Measurements from ENCODE around the gene DZANK1. TPM values are rescaled to one million over a fixed set of nuclear protein-coding genes. Genes with fewer than 3 reads are reported as not detected.
A peak's percentile ranks its signal among the peaks of the same experiment; 100 is the strongest.
"Not testable (repeated sequence)": the region's sequence is repeated elsewhere in the genome, so short reads cannot be mapped to it uniquely, and the experiment has no call there.

DZANK1 gene
- polyA plus RNA-seq, 1 donor from 2014 or later: 2.2 TPM

DNA sequence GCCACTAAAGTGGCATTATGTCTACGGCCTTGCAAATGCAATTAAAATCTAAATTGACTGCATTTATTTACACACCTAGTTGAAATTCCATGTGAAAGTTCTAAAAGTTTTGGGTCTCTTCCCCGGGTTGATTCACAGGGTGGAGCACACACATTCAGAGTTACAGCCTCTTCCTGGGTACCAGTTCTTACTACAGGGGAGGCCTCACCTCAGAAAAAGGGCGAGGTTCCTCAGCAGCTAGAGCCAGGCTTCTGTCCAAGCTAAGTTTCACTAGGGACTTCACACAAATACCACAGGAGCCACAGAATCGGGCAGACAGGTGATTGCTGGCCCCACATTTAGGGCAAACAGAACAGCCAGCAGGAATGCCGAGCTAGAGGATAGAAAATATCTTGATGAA is 52.7 kb downstream of the DZANK1 start:
- Mint-ChIP-seq H3K27me3 (no peaks in the 10 kb centered on the region), H3K4me1 (peaks cover 5 to 12% (median 9%) of the 10 kb centered on the region in 3 donors), H3K36me3 (peaks cover 2% of the 10 kb centered on the region), H3K9me3 (no peaks in the 10 kb centered on the region), H3K4me3 (no peak overlapping the region), H3K27ac (no peak overlapping the region)

DNA sequence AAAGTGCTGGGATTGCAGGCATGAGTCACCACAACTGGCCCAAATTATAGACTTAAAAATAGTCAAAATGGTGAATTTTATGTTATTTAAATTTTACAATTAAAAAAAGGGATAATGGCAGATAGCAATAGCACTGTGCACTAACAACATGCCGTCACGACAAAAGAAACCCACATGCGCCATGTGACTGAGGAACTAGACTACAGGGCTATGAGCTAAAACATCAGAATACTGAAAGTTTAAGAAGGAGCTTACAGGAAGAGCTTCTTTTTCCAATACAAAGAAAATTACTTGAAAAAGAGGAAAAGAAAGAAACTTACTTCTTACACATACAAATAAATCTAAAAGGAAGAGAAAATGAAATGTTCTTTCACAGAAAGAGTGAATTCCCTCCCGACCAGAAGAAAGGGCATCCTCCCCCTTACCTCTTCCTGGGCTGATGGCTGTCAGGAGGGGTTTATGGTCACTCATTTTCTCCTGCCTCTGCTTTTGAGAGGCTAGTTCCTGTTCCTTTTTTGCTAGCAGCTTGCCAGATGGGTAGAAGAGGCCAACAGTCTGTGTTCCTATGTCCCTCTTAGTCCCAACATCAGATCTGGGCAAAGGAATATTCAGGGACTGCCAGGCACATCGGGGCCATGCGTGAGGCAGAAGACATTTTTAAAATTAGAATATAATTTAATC is 54.5 kb downstream of the DZANK1 start:
- Mint-ChIP-seq H3K4me1 (peaks cover 5 to 12% (median 9%) of the 10 kb centered on the region in 3 donors), H3K9me3 (no peaks in the 10 kb centered on the region), H3K4me3 (peak overlapping the region in 3 of 4 donors; percentile 12 to 81 (median 74)), H3K36me3 (no peaks in the 10 kb centered on the region), H3K27me3 (no peaks in the 10 kb centered on the region), H3K27ac (peak overlapping the region in 2 of 3 donors; percentile 43 to 85)

DNA sequence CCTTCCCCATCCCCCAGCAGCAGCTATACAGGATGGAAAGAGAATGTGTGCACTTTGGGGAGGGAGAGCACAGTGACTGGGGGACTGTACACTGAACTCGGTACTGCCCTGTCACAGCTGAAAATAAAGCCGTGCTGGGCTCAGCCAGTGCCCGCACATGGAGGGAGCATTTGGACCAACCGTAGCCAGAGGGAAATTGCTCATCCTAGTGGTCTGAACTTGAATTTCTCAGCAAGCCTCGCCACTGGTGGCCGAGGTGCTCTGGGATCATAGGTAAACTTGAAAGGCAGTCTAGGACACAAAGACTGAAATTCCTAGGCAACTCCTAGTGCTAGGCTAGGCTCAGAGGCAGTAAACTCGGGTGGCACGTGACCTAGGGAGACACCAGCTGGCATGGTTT is 61.0 kb downstream of the DZANK1 start:
- peaks cover 0 to 4% (median 1%) of the 10 kb centered on the region in 3 donors for H3K9me3 Mint-ChIP-seq
- no peaks in the 10 kb centered on the region for H3K27me3 Mint-ChIP-seq
- peaks cover 14% of the 10 kb centered on the region for H3K36me3 Mint-ChIP-seq
- H3K27ac Mint-ChIP-seq: no peak overlapping the region
- peaks cover 0 to 2% (median 0%) of the 10 kb centered on the region in 3 donors for H3K4me1 Mint-ChIP-seq
- no peak overlapping the region for H3K4me3 Mint-ChIP-seq

DNA sequence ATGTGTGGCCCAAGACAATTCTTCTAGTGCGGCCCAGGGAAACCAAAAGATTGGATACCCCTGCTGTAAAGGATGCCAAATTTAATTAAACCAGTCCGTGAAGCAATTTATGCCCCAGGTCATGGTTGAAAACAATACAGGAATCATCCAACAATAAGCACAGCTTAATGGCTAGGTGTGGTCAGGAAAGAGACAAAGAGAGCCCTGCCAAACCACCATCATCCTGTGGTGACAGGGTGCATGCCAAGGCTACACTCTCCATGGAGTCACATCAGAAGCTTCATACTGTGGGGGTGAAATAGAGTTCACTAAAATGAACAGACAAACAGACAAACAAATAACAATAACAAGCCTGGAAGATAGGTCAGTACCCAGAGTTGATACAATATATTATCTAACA is 62.7 kb downstream of the DZANK1 start:
- no peak overlapping the region for H3K27ac Mint-ChIP-seq
- peaks cover 0 to 4% (median 1%) of the 10 kb centered on the region in 3 donors for H3K9me3 Mint-ChIP-seq
- H3K4me3 Mint-ChIP-seq: no peak overlapping the region
- H3K36me3 Mint-ChIP-seq: peaks cover 14% of the 10 kb centered on the region
- no peaks in the 10 kb centered on the region for H3K27me3 Mint-ChIP-seq
- peaks cover 0 to 2% (median 0%) of the 10 kb centered on the region in 3 donors for H3K4me1 Mint-ChIP-seq

DNA sequence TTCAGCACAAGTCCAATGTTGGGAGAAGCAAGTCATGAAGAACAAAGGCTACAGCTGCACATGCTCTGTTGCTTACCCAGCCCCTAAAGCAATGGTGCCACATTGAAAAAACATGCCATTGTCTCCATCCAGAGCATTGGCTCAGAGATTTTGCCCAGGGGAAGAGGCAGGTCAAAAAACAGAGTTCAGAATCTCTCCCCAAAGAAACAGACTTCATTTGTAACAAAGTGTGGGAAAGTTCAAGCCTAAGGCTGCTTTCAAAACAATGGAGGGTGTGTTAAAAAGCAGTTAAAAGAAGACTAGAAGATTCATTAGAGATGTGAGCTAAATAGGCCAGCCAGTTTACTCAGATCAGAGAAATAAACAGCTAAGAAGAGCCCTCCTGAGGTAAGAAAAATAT is 63.6 kb downstream of the DZANK1 start:
- H3K27ac Mint-ChIP-seq: no peak overlapping the region
- peaks cover 0 to 4% (median 1%) of the 10 kb centered on the region in 3 donors for H3K9me3 Mint-ChIP-seq
- H3K4me3 Mint-ChIP-seq: no peak overlapping the region
- no peaks in the 10 kb centered on the region for H3K27me3 Mint-ChIP-seq
- H3K36me3 Mint-ChIP-seq: peaks cover 14% of the 10 kb centered on the region
- peaks cover 0 to 2% (median 0%) of the 10 kb centered on the region in 3 donors for H3K4me1 Mint-ChIP-seq

DNA sequence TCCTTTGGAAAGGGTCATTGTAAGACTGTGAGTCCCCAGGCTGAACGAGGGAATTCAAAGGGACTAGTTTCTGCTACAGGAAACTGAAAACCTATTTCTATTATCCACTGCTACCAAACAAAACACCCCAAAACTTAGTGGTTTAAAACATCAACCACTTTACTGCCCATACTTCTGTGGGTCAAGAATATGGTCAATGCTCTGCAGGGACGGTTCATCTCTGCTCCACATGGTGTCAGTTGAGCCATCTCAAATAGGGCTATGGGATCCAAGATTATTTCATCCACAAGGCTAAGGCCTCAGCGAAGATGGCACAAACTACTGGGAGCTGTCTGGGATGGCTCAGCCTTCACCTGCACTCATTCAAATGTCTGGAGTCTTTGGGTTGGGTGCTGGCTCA is 65.5 kb downstream of the DZANK1 start:
- H3K36me3 Mint-ChIP-seq: peaks cover 16% of the 10 kb centered on the region
- peak overlapping the region in 1 of 3 donors; percentile 38 for H3K27ac Mint-ChIP-seq
- H3K27me3 Mint-ChIP-seq: no peaks in the 10 kb centered on the region
- peaks cover 0 to 2% (median 0%) of the 10 kb centered on the region in 3 donors for H3K4me1 Mint-ChIP-seq
- H3K9me3 Mint-ChIP-seq: peaks cover 0 to 4% (median 1%) of the 10 kb centered on the region in 3 donors
- no peak overlapping the region for H3K4me3 Mint-ChIP-seq

DNA sequence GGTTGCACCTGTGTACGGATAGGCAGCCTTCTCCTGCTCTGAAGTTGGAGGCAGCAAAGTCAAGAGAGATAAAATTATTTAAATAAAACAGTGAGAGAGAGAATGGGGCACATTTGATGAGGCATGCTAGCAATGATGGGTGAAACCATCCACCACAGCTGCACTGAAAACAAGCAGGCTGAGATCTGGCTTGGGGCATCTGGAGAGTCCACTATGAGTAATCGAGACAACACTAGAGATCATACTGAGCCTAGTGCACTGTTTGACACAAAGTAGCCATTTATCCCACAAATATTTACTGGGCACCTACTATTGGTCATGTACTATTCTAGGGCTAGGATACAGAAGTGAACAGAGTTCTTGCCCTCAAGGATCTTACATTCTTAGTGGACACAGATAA is 66.4 kb downstream of the DZANK1 start:
- Mint-ChIP-seq H3K36me3 (peaks cover 16% of the 10 kb centered on the region), H3K4me1 (peaks cover 0 to 2% (median 0%) of the 10 kb centered on the region in 3 donors), H3K27me3 (no peaks in the 10 kb centered on the region), H3K27ac (no peak overlapping the region), H3K9me3 (peaks cover 0 to 3% (median 1%) of the 10 kb centered on the region in 3 donors), H3K4me3 (no peak overlapping the region)

DNA sequence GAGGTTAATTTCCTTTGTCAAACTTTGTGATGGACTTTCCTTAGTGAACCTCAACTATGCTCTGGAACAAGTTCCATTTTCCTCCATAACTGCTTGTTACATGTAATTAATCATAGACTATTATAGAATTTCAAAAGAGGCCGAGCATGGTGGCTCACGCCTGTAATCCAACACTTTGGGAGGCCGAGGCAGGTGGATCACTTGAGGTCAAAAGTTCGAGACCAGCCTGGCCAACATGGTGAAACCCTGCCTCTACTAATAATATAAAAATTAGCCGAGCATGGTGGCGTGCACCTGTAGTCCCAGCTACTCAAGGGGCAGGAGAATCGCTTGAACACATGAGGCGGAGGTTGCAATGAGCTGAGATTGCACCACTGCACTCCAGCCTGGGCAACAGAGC is 68.1 kb downstream of the DZANK1 start:
- H3K4me3 Mint-ChIP-seq, H3K4me1 Mint-ChIP-seq, H3K27ac Mint-ChIP-seq, H3K9me3 Mint-ChIP-seq, H3K36me3 Mint-ChIP-seq, H3K27me3 Mint-ChIP-seq: not testable (repeated sequence)

DNA sequence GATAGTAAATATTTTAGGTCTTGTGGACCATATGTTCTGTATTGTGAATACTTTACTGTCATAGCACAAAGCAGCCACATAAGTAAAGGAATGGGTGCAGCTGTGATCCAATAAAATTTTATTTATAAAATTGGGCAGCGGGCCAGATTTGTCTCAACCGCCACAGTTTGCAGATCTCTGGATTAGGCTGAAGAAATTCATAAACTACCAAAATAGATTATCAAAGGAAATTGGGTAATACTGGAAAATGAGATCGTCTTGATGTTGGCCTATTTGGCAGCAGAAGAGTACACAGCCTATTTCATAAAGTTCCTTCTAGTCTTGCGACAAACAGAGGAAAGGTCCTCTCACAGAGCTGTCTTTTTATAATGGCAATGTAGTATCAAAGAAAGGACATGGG is 69.8 kb downstream of the DZANK1 start:
- H3K27me3 Mint-ChIP-seq: no peaks in the 10 kb centered on the region
- H3K27ac Mint-ChIP-seq: no peak overlapping the region
- peaks cover 6% of the 10 kb centered on the region for H3K36me3 Mint-ChIP-seq
- no peak overlapping the region for H3K4me3 Mint-ChIP-seq
- no peaks in the 10 kb centered on the region for H3K4me1 Mint-ChIP-seq
- H3K9me3 Mint-ChIP-seq: peaks cover 0 to 1% (median 0%) of the 10 kb centered on the region in 3 donors

DNA sequence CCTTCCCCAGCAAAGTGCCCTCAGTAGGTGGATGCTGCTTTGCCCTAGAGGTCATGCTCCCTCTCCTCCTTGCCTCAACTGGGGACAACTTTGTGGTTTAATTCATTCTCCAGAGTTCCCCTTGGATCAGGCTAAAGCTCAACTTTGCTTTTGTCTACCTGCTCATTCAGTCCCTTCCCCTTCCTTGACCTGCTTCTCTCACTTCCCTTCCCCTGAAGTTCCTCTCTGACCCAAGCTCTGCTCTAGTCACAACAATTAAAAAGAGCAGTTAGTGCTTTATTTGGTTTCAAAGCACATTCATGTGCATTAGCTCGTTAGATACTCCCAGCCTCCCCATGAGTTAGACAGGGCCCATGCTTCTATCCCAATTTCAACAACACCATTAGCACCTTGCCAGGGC is 71.3 kb downstream of the DZANK1 start:
- Mint-ChIP-seq H3K4me1 (no peaks in the 10 kb centered on the region), H3K36me3 (peaks cover 5% of the 10 kb centered on the region), H3K4me3 (no peak overlapping the region), H3K27ac (no peak overlapping the region), H3K9me3 (no peaks in the 10 kb centered on the region), H3K27me3 (no peaks in the 10 kb centered on the region)

DNA sequence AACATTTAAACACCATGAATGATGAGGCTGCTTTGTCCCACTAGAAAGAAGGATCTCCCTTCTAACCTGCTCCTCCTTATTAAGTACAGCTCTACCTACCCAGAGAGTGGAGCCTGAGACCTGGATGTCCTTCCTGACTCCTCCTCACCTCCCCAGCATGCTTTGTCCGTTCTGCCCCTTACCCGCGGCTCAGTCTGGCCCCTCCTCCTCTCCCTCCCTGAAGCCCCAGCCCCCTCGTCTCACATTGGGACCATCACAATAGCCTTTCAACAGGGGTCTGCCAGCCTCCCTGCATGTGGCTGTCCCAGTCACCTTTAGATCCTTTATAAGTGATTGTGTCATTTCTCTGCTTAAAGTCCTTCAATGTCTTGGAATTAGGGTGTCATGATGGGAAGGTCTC is 72.5 kb downstream of the DZANK1 start:
- Mint-ChIP-seq H3K27me3 (no peaks in the 10 kb centered on the region), H3K4me1 (no peaks in the 10 kb centered on the region), H3K9me3 (no peaks in the 10 kb centered on the region), H3K27ac (no peak overlapping the region), H3K36me3 (peaks cover 10% of the 10 kb centered on the region), H3K4me3 (no peak overlapping the region)

DNA sequence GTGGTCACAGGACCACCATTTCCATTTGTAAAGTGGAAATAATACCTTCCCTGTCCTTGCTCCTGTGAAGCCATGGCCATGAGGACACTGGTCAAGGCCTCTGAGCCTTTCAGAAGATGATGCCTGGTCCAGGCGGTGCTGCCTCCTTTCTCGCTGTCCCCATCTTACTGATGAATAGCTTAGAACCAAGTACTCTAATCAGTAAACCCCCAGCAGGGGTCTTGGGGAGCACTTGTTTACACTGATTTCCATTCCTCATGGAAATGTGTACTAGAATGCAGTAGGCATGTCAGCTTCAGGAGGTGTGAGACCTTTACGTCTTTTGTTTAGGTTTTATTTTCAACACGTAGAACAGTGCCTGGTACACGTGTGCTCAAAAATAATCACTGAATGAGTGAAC is 75.1 kb downstream of the DZANK1 start:
- Mint-ChIP-seq H3K27me3 (no peaks in the 10 kb centered on the region), H3K9me3 (no peaks in the 10 kb centered on the region), H3K4me3 (no peak overlapping the region), H3K4me1 (no peaks in the 10 kb centered on the region), H3K36me3 (peaks cover 12% of the 10 kb centered on the region), H3K27ac (no peak overlapping the region)

DNA sequence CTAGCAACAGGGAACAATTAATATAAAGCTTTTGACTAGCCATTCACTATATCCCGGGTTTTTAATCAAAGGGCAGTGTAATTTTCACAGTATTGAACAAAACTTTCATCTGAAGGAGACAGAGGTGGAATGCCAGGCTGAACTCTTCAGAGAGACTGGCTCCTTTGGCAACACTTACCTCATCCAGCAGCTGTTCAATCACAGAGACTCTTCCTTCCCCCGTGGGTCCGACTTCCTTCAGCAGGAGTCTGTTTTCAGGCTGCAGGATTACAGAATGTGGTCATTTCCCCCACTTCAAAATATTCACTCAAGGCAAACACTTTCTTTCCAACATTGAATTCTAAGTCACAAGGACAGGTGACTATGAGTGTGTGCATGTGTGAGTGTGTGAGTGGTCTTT is 76.6 kb downstream of the DZANK1 start:
- H3K36me3 Mint-ChIP-seq: peaks cover 14% of the 10 kb centered on the region
- H3K4me1 Mint-ChIP-seq: no peaks in the 10 kb centered on the region
- no peak overlapping the region for H3K27ac Mint-ChIP-seq
- no peaks in the 10 kb centered on the region for H3K27me3 Mint-ChIP-seq
- no peaks in the 10 kb centered on the region for H3K9me3 Mint-ChIP-seq
- no peak overlapping the region for H3K4me3 Mint-ChIP-seq

DNA sequence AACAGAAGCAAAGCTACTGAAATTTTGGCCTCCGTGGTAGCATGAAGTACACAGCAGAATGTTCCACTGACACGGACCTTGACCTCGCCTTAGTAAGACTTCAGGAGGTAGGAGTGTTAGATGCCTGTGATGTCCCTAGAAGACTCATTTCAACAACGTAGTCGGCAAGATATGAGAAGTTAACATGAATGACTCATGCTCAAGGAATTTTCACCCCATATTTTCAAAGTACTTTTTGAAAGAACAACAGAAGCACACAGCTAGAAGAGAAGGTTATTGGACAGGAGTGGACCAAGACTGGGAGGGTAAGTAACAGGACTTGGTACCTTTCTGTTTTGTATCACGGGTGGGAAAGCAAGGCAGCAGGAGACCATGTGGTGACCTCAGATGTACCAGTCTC is 78.0 kb downstream of the DZANK1 start:
- Mint-ChIP-seq H3K9me3 (no peaks in the 10 kb centered on the region), H3K4me3 (no peak overlapping the region), H3K4me1 (no peaks in the 10 kb centered on the region), H3K27me3 (no peaks in the 10 kb centered on the region), H3K27ac (no peak overlapping the region), H3K36me3 (peaks cover 14% of the 10 kb centered on the region)

DNA sequence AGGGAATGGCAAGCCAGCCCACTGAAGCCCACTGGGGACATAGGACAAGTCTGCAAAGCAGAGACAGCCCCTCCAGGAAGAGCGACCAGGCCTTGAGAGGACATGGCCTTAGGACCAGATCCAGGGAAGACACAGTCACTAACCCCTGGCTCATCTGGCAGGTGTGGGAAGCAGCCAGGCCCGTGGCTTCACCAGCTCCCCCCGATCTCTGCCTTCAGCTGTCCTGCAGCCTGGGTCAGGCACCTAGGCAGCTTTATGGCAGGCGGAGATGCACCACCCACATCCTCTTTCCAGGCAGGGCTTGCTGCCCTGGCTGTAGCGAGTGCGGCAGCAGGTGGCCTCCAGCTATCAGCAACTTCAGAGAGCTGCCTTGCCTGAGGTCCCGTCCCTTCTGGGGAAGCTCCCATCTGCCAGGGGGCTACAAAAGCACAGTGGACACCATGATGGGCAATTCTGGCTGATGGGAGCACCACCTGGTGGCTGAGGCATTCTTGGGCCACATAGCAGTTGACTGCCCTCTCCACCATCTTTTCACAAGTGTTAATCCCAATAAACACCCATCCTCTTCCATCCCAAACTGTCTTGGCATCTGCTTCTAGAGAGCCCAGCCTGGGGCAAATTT is 85.8 kb downstream of the DZANK1 start:
- Mint-ChIP-seq H3K4me3 (no peak overlapping the region), H3K9me3 (peaks cover 0 to 2% (median 0%) of the 10 kb centered on the region in 3 donors), H3K36me3 (no peaks in the 10 kb centered on the region), H3K27ac (no peak overlapping the region), H3K4me1 (peaks cover 0 to 3% (median 0%) of the 10 kb centered on the region in 3 donors), H3K27me3 (no peaks in the 10 kb centered on the region)

Measured in IgD-negative memory B cell (primary cell).